Upper lobe of left lung (tissue), 6 donors: Measurements from ENCODE around the gene HSPB8. TPM values are rescaled to one million over a fixed set of nuclear protein-coding genes. Genes with fewer than 3 reads are reported as not detected.

ENCODE experiments used
- ATAC-seq, 2 donors: fragments of 200-7000 bp; cut with Tn5 transposase; one replicate each; pipeline ENCODE4 v1.9.1; 2022; ENCODE audit warnings: mild to moderate bottlenecking in 2 of 2, moderate library complexity in 2 of 2; ENCODE audit not compliant: low FRiP score in 2 of 2
- DNase-seq, 2 donors: peaks; one replicate each; pipeline ENCODE4 v3.0.0-alpha.2; 2019 to 2020
- H3K27ac ChIP-seq, 4 donors: fragments of 200-600 bp; sonication (generic); one replicate each; pipeline ENCODE4 v1.5.1; 2016 to 2019
- H3K27me3 ChIP-seq, 4 donors: fragments of 200-600 bp; sonication (generic); one replicate each; pipeline ENCODE4 v1.5.1; 2017 to 2019
- H3K36me3 ChIP-seq, 4 donors: fragments of 200-600 bp; sonication (generic); one replicate each; pipeline ENCODE4 v1.5.1; 2016 to 2019
- H3K4me1 ChIP-seq, 4 donors: fragments of 200-600 bp; sonication (generic); one replicate each; pipeline ENCODE4 v1.5.1; 2018 to 2019
- H3K4me3 ChIP-seq, 4 donors: fragments of 200-600 bp; sonication (generic); one replicate each; pipeline ENCODE4 v1.5.1; 2017 to 2019; ENCODE audit warnings: mild to moderate bottlenecking in 2 of 4, moderate library complexity in 1 of 4
- H3K9me3 ChIP-seq, 4 donors: fragments of 200-600 bp; sonication (generic); one replicate each; pipeline ENCODE4 v1.5.1; 2018 to 2019
- CTCF ChIP-seq, 6 experiments: fragments of 450-650 bp in 4 of 6; fragments of 200-600 bp in 2 of 6; sonication (generic) in 2 of 6; IDR thresholded peaks; one replicate each; pipeline ENCODE4 v1.5.1; 2016 to 2019; ENCODE audit warnings: antibody characterized with exemption in 6 of 6
- EP300 ChIP-seq, 4 donors: sonication (generic); formaldehyde crosslinking; IDR thresholded peaks; one replicate each; pipeline ENCODE4 v1.5.1; 2017; ENCODE audit warnings: antibody characterized with exemption in 4 of 4, control low read depth in 2 of 4
- POLR2A ChIP-seq, 4 donors: fragments of 450-650 bp; IDR thresholded peaks; one replicate each; pipeline ENCODE4 v1.5.1; 2016 to 2017; ENCODE audit warnings: antibody characterized with exemption in 4 of 4, mild to moderate bottlenecking in 2 of 4
- POLR2AphosphoS5 ChIP-seq, 2 donors: sonication (generic); formaldehyde crosslinking; IDR thresholded peaks; one replicate each; pipeline ENCODE4 v1.5.1; 2017; ENCODE audit warnings: antibody characterized with exemption in 2 of 2
- WGBS, 2 donors: methylation state at CpG; one replicate each; pipeline ENCODE4 v1.1.5; 2017 to 2018; 5-methylcytosine and 5-hydroxymethylcytosine counted together
- total RNA-seq, 6 donors: library from RNA; depleted of rRNA in 4 of 6; stranded (reverse); fragments of >200 nt in 4 of 6; gene quantifications; one replicate each; pipeline versions ENCODE4 v1.1.0 to v1.2.1, GENCODE V29; 2016 to 2021
- donor health status: DM: no; HTN: no; CAD: no; lungs with moderate emphysema.
- donor health status: DM: no; HTN: yes; CAD: no; lungs with severe emphysema.

Gene HSPB8
- total RNA-seq, 6 donors from 2014 or later, result 15.7 to 59.9 (median 39.8) TPM

- H3K9me3 ChIP-seq, result no peaks in the 10 kb centered on the region
- WGBS, 2 donors, result 62 to 75% methylated on average over 1 to 4 of the region's 6 CpGs
- H3K36me3 ChIP-seq, result no peaks in the 10 kb centered on the region
- peaks cover 0 to 5% (median 3%) of the 10 kb centered on the region in 4 donors for H3K4me1 ChIP-seq
- ATAC-seq, result peak in 1 of 2 donors; percentile 28
- DNase-seq, result peak in 1 of 2 donors; percentile 68
- no peak overlapping the region for H3K4me3 ChIP-seq
- H3K27me3 ChIP-seq, result no peaks in the 10 kb centered on the region
- no peak overlapping the region for H3K27ac ChIP-seq
- TF ChIP-seq CTCF (IDR thresholded peaks at IDR 0.05) (no peak), POLR2AphosphoS5 (IDR thresholded peaks at IDR 0.05) (no peak), POLR2A (IDR thresholded peaks at IDR 0.05) (no peak), EP300 (IDR thresholded peaks at IDR 0.05) (no peak)
Observed at GRCh38 chr12:119157528-119157927, 21.2 kb upstream of the HSPB8 start.

- DNase-seq, result no peak
- Histone ChIP-seq H3K4me1 (peaks cover 0 to 5% (median 3%) of the 10 kb centered on the region in 4 donors), H3K36me3 (no peaks in the 10 kb centered on the region), H3K27me3 (no peaks in the 10 kb centered on the region), H3K27ac (no peak overlapping the region), H3K4me3 (no peak overlapping the region), H3K9me3 (no peaks in the 10 kb centered on the region)
- ATAC-seq, result no peak
- TF ChIP-seq POLR2A (IDR thresholded peaks at IDR 0.05), result no peak
- no peak for TF ChIP-seq CTCF (IDR thresholded peaks at IDR 0.05)
- TF ChIP-seq POLR2AphosphoS5 (IDR thresholded peaks at IDR 0.05), result no peak
- TF ChIP-seq EP300 (IDR thresholded peaks at IDR 0.05), result no peak
- 84 to 86% methylated on average over 7 of the region's 7 CpGs for WGBS, 2 donors
Observed at GRCh38 chr12:119157978-119158377, 20.8 kb upstream of the HSPB8 start.

- no peak for ATAC-seq
- 71 to 82% methylated on average over 6 to 7 of the region's 7 CpGs for WGBS, 2 donors
- TF ChIP-seq POLR2A (IDR thresholded peaks at IDR 0.05), result no peak
- no peak for TF ChIP-seq EP300 (IDR thresholded peaks at IDR 0.05)
- TF ChIP-seq CTCF (IDR thresholded peaks at IDR 0.05), result no peak
- no peak for TF ChIP-seq POLR2AphosphoS5 (IDR thresholded peaks at IDR 0.05)
- Histone ChIP-seq H3K36me3 (no peaks in the 10 kb centered on the region), H3K27ac (no peak overlapping the region), H3K4me3 (no peak overlapping the region), H3K27me3 (no peaks in the 10 kb centered on the region), H3K9me3 (no peaks in the 10 kb centered on the region), H3K4me1 (peaks cover 0 to 5% (median 1%) of the 10 kb centered on the region in 4 donors)
- DNase-seq, result peak in 1 of 2 donors; percentile 54
Observed at GRCh38 chr12:119158402-119158801, 20.3 kb upstream of the HSPB8 start.

GRCh38 chr12:119159844-119160243 lies 18.9 kb upstream of the HSPB8 start:
- H3K9me3 ChIP-seq, result no peaks in the 10 kb centered on the region
- TF ChIP-seq CTCF (IDR thresholded peaks at IDR 0.05) (no peak), POLR2A (IDR thresholded peaks at IDR 0.05) (no peak), EP300 (IDR thresholded peaks at IDR 0.05) (no peak), POLR2AphosphoS5 (IDR thresholded peaks at IDR 0.05) (no peak)
- no peak overlapping the region for H3K4me3 ChIP-seq
- no peak overlapping the region for H3K27ac ChIP-seq
- DNase-seq, result no peak
- no peaks in the 10 kb centered on the region for H3K36me3 ChIP-seq
- peaks cover 0 to 5% (median 0%) of the 10 kb centered on the region in 4 donors for H3K4me1 ChIP-seq
- WGBS, 2 donors, result 87 to 89% methylated on average over 2 of the region's 2 CpGs
- ATAC-seq, result no peak
- no peaks in the 10 kb centered on the region for H3K27me3 ChIP-seq

- Histone ChIP-seq H3K36me3 (no peaks in the 10 kb centered on the region), H3K4me3 (no peak overlapping the region), H3K4me1 (no peaks in the 10 kb centered on the region), H3K27me3 (no peaks in the 10 kb centered on the region), H3K27ac (no peak overlapping the region), H3K9me3 (no peaks in the 10 kb centered on the region)
- no peak for ATAC-seq
- no peak for DNase-seq
- TF ChIP-seq EP300 (IDR thresholded peaks at IDR 0.05) (no peak), CTCF (IDR thresholded peaks at IDR 0.05) (no peak), POLR2A (IDR thresholded peaks at IDR 0.05) (no peak), POLR2AphosphoS5 (IDR thresholded peaks at IDR 0.05) (no peak)
- 76 to 86% methylated on average over 3 of the region's 3 CpGs for WGBS, 2 donors
Observed at GRCh38 chr12:119167902-119168301, 10.8 kb upstream of the HSPB8 start.
